ENCODE results near the gene LRRC58.
A peak's percentile ranks its signal among the peaks of the same experiment; 100 is the strongest.

DNA sequence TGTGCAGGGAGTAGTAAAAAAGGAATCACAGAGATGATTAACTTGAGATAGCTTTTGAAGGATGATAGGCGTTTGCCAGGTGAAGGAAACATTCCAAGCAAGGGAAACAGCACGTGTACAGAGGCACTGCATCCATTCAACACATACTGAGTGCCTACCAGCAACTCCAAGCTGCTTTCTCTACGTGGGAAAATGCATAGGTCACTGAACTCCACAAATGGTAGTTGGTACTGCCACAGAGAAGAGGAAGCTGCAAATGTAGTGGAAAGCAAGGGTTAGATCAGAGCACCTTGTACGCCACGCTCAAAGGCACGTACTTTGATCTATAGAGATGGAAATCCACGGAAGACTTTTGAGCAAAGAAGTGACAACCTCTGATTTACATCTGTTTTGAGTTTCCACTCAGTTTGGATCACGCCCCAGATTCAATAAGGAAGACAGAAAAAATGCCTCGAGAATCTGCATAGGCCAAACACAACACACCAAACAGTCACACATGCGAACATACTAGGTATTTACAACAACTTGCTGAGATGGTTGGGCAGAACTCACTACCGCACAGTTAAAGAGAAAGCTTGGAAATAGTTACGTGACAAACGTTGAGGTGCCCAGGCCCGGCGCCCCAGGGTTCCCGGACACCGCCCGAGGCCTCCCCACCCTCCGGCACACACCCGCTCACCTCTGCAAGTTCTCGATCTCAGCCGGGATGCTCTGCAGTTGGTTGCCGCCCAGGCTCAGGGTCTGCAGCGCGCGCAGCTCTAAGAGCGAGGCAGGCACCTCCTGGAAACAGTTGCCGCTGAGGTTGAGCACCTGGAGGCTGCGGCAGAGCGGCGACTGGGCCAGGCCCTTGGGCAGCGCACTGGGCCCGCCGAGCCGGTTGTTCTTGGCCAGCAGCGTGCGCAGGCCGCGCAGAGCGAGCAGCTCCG is 826 bp downstream of the LRRC58 start:
- TF ChIP-seq FOXO1 (CRISPR knock-in tag; IDR thresholded peaks at IDR 0.05): no peak
- no peak for TF ChIP-seq ZNF687 (CRISPR knock-in tag; IDR thresholded peaks at IDR 0.05)
- TF ChIP-seq HNRNPLL (IDR thresholded peaks at IDR 0.05; ENCODE audit: low read depth, low read length, poor library complexity, severe bottlenecking): peak; percentile 95

Data from HepG2 (cell line).